T-helper 2 cell treated with Interferon-gamma antibody and Interleukin-4, amounts not matched to agents 100 ng/mL and 5 ng/mL, for 36 hours (primary cell): ENCODE measurements around the gene SRSF5. TPM values are rescaled to one million over a fixed set of nuclear protein-coding genes. Genes with fewer than 3 reads are reported as not detected.
"Not testable (repeated sequence)": the region's sequence is repeated elsewhere in the genome, so short reads cannot be mapped to it uniquely, and the experiment has no call there.

ENCODE experiments used
- intact Hi-C: fragments of 100-400 bp; cut with micrococcal nuclease; formaldehyde crosslinking; loops from one replicate; pipeline ENCODE4 v1.15.1; 2023
- total RNA-seq: library from RNA; stranded (reverse); gene quantifications from 2 replicates; pipeline ENCODE4 v1.2.3, GENCODE V29; 2022

Gene SRSF5
- total RNA-seq = 312 and 324 TPM in 2 replicates

DNA sequence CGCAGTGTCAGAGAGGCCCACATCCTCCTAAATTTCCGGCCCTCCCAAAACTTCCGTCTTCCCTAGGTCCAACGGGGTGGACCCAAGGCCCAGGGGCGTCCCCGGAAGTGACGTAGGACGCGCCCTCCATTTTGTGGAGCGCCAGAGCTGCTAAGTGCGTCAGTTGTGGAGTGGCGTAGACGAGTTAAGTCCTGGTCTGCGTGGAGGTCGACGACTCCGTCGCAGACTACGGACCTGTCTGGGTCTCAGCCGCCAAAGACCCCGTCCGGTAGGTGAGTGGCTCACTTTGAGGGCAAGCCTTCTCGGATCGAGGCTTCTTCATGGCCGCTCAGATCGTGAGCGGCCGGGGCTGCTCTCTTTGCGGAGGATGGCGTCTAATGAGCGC is at the start of gene SRSF5:
TSS of gene SRSF5 (plus strand) at position 159 of the 385 bp plus-strand sequence. CDS start 1,015 bp downstream, outside the sequence.
- intact Hi-C loops = loop anchor here (1.0 to 5.0 kb wide), 5 partner anchors 40 to 875 kb away; partner anchors contain the start of genes ERH, SLC39A9, SUSD6 and TTC9

DNA sequence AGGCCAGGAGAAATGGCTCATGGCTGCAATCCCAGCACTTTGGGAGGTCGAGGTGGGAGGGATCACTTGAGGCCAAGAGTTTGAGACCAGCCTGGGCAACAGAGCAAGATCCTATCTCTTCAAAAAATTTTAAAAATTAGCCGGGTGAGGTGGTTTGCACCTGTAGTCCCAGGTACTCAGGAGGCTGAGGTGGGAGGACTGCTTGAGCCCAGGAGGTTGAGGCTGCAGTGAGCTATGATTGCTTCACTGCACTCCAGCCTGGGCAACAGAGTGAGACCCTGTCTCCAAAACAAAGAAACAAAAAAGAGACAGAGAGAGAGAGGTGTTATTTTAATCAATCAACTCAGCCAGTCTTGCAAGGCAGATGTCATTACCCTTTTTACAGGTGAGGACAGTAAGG is 48.3 kb upstream of the SRSF5 start:
- intact Hi-C loops = not testable (repeated sequence)

DNA sequence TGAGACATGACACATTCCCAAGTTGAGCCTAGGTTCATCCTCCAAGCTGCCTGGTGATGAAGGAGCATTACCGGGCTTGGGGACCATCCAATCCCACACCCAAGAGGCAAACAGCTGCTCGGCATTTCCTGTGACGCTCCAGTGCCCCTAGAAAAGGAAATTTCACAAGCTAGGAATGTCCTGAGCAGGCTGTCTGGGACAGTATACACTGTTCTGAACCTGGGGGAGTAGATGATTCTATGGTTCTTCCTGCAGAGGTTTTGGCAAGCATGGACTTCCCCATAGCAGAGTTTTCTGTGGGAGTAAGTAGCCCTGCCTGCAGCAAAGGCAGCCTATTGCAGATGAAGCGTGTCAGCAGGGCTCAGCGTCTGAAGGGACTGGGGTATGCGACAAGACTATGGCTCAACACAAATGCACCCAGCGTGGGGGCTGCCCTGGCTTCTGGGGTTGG is 47.4 kb upstream of the SRSF5 start:
- intact Hi-C loops = no loop called here

DNA sequence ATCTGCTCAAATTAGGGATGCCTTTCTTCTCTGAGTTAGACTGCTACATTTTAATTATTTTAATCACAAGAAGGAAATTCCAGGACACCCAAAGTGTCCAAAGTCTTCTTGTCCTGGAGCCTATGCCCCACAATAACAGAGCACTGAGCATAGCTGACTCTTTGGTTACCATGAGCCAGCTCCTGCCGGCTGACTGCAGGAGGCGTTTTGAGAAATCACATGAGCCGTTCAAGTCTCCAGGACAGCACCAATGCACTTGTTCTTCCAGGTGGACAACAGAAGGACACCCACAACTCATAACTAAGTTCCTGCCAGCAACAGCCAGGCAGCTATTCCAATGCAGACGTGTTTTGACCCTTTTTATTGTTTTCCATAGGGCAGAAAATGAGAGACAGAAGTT is 46.0 kb upstream of the SRSF5 start:
- intact Hi-C loops = no loop called here

GRCh38 chr14:69726761-69727511 is 40.0 kb upstream of the SRSF5 start:
- intact Hi-C loops = loop anchor here (1.0 to 5.0 kb wide), 4 partner anchors 40 to 142 kb away; partner anchors contain the start of gene SRSF5

DNA sequence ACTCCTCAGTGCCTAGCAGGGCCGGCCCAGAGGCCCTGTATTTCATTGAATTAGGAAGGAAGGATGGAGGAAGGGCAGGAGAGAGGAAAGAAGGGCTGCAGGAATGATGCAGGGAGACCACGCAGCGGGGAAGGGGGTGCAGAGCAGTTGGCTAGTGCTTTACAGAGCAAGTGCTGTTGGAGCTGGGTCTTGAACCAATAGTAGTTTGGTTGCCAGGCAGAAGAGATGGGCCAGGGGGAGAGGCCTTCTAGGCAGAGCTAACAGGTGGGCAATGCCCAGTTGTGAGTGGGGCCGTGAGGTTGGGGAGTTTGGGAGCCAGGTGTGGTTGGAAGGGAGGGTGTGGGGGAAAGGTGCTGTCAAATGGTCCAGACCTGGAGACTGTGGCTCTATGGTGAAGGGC is 39.1 kb upstream of the SRSF5 start:
- intact Hi-C loops = loop anchor here (1.0 to 5.0 kb wide), 4 partner anchors 39 to 143 kb away; partner anchors contain the start of gene SRSF5

DNA sequence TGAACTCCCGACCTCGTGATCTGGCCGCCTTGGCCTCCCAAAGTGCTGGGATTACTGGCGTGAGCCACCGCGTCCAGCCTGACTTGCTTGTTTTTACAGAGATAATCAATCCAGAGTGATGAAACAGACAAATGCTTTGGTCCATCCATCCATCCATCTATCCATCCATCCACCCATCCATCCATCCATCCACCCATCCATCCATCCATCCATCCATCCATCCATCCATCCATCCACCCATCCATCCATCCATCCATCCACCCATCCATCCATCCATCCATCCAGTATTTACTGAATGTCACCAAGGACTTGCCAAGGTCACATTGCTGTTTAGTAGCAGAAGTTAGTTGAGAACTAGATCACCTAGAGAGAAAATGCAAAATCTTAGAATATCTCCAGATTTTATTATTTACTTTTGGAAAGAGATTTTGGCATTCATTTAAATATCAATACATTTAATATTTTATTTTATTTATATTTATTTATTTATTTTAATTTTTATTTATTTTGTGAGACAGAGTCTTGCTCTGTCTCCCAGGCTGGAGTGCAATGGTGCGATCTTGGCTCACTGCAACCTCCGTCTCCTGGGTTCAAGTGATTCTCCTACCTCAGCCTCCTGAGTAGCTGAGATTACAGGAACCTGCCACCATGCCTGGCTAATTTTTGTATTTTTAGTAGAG is 34.9 kb upstream of the SRSF5 start:
- intact Hi-C loops = loop anchor here (5.0 kb wide), 1 partner anchor 295 kb away; no protein-coding TSS in a partner anchor

GRCh38 chr14:69736405-69736804 is 30.5 kb upstream of the SRSF5 start:
- intact Hi-C loops = not testable (repeated sequence)

DNA sequence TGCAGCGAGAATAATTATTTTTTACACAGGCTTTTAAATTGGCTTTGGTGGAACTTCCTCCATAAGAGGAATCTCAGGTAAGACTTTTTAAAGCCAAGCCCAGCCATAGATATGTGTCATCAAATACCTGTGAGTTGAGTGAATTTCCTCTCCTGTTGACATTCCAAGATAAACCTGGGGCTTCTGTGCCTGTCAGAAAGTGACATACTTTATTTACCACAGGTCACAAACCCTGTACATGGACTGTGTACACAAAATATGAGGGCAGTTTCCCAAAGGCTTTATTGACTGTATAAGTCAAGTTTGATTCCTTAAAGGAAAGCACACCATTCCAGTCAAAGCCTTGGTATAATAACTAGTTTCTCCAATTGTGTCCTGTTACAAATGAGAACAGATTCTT is 25.9 kb upstream of the SRSF5 start:
- intact Hi-C loops = no loop called here

- intact Hi-C loops = no loop called here
These were observed 17.0 kb upstream of the SRSF5 start for GRCh38 chr14:69749956-69750355.

DNA sequence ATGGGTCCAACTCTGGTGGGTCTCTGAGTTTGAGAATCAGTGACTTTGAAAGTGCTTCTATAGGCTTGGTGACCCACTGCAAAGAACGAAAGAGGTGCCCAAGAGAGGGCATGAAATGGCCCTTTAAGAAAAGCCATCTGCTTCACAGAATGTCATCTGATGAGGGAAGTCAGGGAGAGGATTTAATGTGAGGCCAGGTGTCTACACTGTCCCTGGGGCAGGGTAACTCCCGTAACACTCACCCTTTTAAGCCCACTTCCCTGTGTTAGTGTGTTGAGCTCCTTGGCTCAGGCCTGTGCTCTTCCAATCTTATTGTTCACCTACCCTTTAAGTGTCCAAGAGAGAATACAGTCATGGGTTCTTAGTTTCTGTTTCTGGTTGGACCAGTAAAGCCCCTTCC is 16.4 kb upstream of the SRSF5 start:
- intact Hi-C loops = no loop called here

DNA sequence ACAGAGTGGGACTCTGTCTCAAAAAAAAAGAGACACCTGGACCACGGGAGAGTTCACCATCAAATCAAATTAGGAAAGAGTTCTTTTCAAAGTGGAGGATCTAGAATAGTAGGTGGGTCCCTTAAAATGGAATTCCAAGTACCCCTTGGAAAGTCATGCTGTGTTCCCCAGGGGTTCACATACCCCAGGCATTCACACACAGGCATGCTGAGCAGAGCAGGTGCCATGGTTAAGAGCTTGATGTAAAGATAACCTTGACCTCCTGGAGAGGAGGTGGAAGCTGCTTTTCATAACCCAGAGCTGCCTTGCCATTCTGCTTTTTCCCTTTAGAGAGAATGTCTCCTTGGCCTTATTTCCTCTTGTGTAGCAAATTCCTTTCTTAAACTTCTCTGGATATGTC is 14.2 kb upstream of the SRSF5 start:
- intact Hi-C loops = no loop called here

GRCh38 chr14:69753860-69754259 is 13.1 kb upstream of the SRSF5 start:
- intact Hi-C loops = no loop called here

DNA sequence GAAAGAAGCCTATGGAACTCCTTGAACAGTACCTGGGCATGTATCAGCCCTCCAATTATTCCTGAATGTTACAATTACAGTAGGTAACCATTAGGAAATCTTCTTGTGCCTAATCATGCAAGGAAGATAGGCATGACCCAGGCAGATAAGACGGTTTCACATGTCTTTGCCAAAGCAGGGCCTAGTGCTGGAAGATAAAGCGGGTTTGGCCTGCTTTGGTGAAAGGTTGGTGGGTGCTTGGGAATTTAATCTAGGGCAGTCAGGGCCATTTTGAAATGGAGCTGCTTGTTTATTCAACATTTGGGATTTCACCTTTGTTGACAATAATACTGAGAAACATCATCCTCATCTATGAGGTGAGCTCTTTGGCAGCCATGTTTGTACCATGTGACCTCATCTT is 12.5 kb upstream of the SRSF5 start:
- intact Hi-C loops = no loop called here

- intact Hi-C loops = no loop called here
These were observed 11.6 kb upstream of the SRSF5 start for GRCh38 chr14:69755296-69755695.

GRCh38 chr14:69755784-69756183 is 11.2 kb upstream of the SRSF5 start:
- intact Hi-C loops = no loop called here

GRCh38 chr14:69756298-69756697 is 10.6 kb upstream of the SRSF5 start:
- intact Hi-C loops = no loop called here

DNA sequence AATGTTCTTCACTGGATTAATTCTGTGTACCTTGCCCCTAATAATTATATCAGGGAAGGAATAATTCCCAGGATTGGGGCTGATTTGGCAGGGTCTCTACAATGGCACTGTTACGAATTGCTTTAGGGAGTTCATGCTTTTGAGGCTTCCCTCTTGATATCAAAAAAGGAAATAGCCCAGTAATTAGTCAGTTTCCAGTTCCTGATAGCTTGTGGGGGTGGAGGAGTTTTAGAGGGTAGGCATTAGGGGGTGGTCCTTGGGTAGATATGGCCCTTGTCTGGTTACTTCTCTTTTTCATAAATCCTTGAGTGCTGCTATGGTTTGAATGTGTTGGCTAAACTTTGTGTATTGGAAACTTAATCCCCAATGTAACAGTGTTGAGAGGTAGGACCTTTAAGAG is 6.1 kb upstream of the SRSF5 start:
- intact Hi-C loops = no loop called here

DNA sequence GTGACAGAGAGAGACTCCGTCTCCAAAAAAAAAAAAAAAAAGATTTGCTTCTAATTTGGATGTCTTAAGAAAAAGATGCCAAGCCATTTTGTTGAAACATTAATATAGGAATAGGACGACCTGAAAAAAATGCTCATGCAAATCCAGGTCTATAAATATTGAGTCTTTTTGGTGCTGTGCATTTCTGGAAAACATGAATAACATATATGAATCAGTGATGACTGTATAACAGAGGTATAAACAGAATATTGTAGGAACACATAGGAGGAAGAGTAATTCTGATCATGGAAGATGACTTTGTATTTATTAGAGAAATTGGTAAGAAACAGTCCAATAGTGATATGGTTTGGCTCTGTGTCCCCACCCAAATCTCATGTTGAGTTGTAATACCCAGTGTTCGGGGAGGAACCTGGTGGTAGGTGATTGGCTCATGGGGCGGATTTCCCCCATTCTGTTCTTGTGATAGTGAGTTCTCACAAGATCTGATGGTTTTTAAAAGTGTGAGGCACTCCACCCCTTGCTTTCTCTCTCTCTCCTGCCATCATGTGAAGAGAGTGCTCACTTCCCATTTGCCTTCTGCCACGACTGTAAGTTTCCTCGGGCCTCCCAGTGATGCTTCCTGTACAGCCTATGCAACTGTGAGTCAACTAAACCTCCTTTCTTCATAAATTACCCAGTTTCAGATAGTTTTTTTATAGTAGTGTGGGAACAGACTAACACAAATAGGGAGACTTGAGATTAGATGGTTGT is 3.0 kb upstream of the SRSF5 start:
- intact Hi-C loops = no loop called here

- intact Hi-C loops = loop anchor here (1.0 to 5.0 kb wide), 5 partner anchors 40 to 875 kb away; partner anchors contain the start of genes ERH, SLC39A9, SUSD6 and TTC9
These were observed 542 bp downstream of the SRSF5 start for GRCh38 chr14:69767369-69767999.

DNA sequence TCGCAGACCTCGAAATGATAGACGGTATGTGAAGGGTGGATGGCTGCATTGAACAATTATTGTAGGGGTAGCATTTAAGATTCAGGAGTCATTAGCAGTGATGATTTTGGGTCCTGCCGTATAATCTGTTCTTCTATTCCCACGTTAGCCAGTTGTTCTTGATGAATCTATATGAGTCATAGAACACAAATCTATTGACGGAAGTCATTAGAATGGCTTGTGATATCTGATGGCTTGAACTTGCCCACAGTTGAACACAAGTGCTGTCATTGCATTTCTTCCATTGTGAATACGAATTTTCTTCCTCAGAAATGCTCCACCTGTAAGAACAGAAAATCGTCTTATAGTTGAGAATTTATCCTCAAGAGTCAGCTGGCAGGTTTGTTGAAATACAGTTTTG is 1.9 kb downstream of the SRSF5 start:
- intact Hi-C loops = loop anchor here (5.0 kb wide), 3 partner anchors 42 to 873 kb away; partner anchors contain the start of gene TTC9
